ENCODE measurements around the gene TRAF7.
"Not testable (repeated sequence)": the region's sequence is repeated elsewhere in the genome, so short reads cannot be mapped to it uniquely, and the experiment has no call there.

GRCh38 chr16:2135071-2135470, 20.5 kb upstream of the TRAF7 start:
- not testable (repeated sequence) for TF ChIP-seq CTCF (IDR thresholded peaks at IDR 0.05; ENCODE audit: insufficient read depth, low read length, poor library complexity, severe bottlenecking); EZH2phosphoT487 (conservative IDR thresholded peaks at IDR 0.05; ENCODE audit: low read length)
